Activated CD4-positive, alpha-beta T cell treated with anti-CD3 and anti-CD28 coated beads, Interleukin-2, amount 50 U/mL, for 16 hours (primary cell): ENCODE data around the gene C1orf21.
A peak's percentile ranks its signal among the peaks of the same experiment; 100 is the strongest.

Experiments
- DNase-seq: peaks from one replicate; pipeline ENCODE4 v3.0.0-alpha.2; 2020

C1orf21 gene

GRCh38 chr1:184489908-184490307 lies 103.1 kb downstream of the C1orf21 start:
- no peak for DNase-seq

DNA sequence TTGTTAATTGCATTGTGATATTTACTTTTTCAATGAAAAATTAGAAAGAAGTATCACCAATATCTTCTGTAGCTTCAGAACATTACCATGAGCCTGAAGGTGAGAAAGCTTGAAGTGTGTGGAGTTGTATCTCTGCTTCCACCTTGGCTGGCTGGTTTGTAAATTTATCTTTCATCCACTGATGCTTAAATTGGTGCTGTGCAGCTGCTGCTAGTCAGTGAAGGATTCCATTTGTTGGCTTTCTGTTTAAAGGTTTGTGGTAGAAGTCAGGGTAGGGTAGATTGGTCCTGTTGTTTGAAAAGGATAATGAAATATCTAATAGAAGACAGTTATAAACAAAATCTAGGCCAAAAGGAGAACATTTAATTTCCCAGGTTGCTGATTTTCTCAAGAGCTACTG lies 105.7 kb downstream of the C1orf21 start:
- no peak for DNase-seq

GRCh38 chr1:184493987-184494388 lies 107.2 kb downstream of the C1orf21 start:
- DNase-seq = no peak

- peak; percentile 51 for DNase-seq
Measured at GRCh38 chr1:184494929-184495328, 108.1 kb downstream of the C1orf21 start.

DNA sequence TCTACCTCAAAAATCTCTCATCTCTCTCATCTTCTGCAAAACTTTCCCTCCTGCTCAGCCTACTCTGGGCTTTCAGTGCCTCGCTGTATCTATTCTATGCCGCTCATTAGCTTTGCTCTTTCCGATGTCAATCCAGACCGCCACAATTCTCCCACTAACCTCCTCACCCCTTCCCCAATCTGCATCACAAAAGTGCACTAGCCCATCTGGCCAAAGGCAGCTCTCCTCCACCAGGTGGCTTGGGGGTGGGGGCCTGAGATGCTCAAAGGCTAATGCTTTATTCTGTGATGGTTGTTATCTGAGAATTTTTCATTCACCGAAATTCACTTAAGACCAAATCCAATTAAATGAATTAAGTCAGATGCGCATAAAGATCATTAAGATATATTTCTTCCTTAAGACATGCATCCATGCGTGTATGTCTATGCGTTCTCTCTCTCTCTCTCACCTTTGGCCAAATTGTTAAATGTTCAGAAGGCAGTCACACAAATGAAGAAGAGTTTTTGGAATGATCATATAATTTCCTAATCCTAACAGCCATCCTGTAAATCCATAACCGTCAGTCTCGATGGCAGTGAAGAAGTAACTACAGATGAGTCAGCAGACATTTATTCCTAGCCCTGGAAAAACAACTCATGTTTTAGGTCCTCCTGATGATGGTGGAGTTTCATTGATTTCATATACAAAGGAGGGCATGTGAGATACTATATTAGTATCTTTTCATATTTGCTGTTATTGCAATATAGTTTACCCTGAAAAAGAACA lies 111.3 kb downstream of the C1orf21 start:
- no peak for DNase-seq

DNA sequence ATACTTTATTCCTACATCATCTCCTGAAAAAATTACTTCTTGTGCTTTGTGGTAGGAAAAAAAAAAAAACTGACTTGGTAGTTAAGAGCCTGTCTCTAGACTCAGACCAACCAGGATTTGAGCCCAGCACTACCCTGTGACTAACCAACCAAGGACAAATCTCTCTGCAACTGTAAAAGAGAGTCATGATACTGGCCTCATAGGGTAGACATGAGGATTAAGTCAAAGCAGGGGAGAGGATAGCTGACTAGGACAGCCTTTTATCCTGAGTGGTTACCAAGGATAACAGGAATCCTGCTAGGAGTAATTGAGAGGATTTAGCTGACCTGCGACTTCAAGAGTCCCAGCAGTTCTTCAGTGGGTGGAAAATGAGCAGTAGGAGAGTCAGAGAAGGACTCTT lies 112.8 kb downstream of the C1orf21 start:
- no peak for DNase-seq

DNA sequence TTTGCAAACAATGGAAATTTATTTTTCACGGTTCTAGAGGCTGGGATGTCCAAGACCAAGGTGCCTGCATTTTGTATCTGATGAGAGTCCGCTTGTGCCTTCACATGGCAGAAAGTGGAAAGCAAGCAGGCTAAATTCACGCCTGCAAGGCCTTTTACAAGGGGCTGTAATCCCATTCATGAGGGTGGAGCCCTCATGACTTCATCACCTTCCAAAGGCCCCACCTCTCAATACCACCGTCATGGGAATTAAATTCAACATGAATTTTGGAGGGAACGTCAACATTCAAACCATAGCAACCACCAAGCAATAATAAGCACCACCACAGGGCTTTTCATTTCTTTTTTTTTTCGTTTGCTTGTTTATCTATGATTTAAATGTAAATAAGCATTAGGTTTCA lies 115.3 kb downstream of the C1orf21 start:
- no peak for DNase-seq

- DNase-seq = no peak
Measured at GRCh38 chr1:184503221-184503749, 116.5 kb downstream of the C1orf21 start.

GRCh38 chr1:184504040-184504954 lies 117.5 kb downstream of the C1orf21 start:
- DNase-seq = no peak

- DNase-seq = no peak
Measured at GRCh38 chr1:184504955-184505338, 118.1 kb downstream of the C1orf21 start.

GRCh38 chr1:184506481-184506880 lies 119.7 kb downstream of the C1orf21 start:
- DNase-seq = no peak

DNA sequence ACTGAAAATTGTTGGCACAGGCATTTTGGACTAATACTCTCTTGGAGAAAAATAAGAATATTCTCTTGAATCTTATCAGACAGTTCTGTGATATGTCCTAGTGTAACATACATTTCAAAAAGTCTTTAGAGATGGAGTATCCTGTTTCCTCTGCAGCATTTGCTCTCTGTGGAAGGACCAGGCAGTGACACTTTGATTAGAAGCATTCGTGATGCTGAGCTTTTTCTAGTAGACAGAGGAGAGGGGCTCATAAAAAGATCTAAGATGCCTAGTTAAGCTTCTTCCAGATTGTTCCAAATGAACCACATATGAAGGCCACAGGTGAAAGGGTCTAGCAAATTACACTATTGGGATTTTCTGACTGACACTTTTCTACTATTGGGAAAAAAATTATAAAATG lies 120.3 kb downstream of the C1orf21 start:
- DNase-seq = no peak

- DNase-seq = no peak
Measured at GRCh38 chr1:184507604-184508280, 120.9 kb downstream of the C1orf21 start.

DNA sequence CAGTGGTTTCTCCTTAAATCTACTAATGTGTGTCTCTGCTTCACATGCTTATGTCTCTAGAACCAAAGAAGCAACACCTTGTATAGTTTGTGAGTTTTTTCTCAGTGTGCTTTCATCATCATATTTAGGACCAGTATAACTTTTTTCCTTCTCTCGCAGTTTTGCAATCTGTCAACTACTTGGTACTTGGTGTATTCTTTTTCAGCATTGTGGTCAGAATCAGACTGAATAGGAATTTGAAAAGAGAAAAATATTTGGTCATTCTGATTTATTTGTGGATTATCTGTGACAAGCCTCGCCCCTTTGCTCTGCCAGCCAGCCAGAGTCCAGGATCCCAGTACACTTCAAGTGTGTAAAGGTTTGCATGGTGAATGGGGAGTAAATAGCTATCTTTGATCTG lies 122.3 kb downstream of the C1orf21 start:
- no peak for DNase-seq

DNA sequence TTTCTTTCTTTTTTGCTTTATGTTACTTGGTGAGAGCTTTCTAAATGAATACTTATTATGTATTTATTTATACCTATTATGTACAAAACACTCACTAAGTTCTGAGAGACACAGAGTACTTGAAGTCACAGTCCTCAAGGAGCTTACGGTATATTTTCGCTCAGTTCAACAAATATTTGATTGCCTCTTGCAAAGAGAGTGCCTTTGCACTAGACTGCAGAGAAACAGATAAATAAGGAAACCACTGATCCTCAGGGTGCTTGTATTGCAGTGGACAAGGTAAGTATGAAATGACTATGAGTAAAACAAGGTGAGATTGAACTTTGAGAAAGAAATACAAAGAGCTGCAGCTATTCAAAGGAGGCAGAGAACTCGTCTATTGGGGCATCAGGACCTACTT lies 123.3 kb downstream of the C1orf21 start:
- no peak for DNase-seq

GRCh38 chr1:184512724-184513123 lies 125.9 kb downstream of the C1orf21 start:
- no peak for DNase-seq

- no peak for DNase-seq
Measured at GRCh38 chr1:184513421-184513820, 126.6 kb downstream of the C1orf21 start.

- DNase-seq = no peak
Measured at GRCh38 chr1:184513966-184514365, 127.1 kb downstream of the C1orf21 start.

GRCh38 chr1:184514447-184514846 lies 127.6 kb downstream of the C1orf21 start:
- DNase-seq = no peak

- DNase-seq = no peak
Measured at GRCh38 chr1:184517130-184517529, 130.3 kb downstream of the C1orf21 start.

DNA sequence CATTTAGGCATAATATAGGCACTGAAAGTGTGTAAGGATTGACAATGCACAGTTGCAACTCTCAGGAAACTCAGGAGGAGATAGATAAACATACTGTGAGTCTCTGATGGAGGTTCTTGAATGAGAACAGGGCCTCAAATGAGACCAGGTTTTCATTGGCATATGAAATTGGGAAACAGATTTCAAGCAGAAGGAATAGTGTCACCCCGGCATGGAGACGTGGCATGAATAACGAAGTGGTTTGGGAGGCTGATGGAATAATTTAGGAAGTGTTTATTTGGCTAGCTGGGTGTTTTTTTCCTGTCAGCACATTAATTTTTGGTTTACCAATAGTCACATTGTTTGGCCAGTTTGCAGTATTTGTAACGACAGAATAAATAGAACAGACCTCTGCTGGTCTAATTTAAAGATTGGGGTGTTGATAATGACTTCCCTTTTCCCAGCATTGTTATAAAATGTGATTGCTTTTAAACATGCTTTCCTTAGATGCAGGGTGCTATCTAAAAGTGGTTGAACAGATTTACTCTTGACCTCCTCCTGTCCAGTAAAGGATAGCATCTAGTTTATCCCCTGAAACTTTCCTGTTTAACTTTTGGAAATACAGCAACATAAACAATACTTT lies 132.0 kb downstream of the C1orf21 start:
- no peak for DNase-seq

- DNase-seq = no peak
Measured at GRCh38 chr1:184520336-184520735, 133.5 kb downstream of the C1orf21 start.

GRCh38 chr1:184524248-184524647 lies 137.4 kb downstream of the C1orf21 start:
- DNase-seq = no peak
